ENCODE measurements around the gene NET1. TPM values are rescaled to one million over a fixed set of nuclear protein-coding genes. Genes with fewer than 3 reads are reported as not detected.

NET1 gene
- total and polyA plus RNA-seq, 2 donors (not counting 3 experiments of a cell fraction or from before 2014, with no cell fraction given) = 14.4 to 46.3 TPM

GRCh38 chr10:5500162-5500670, 87.9 kb downstream of the NET1 start:
- H4K20me1 ChIP-seq (replicated peaks; ENCODE audit: control insufficient read depth, extremely low read depth, insufficient read depth, low read length) = no peaks in the 10 kb centered on the region
- DNase-seq (ENCODE audit: low read depth, low spot score) (no peak), FAIRE-seq (no peak)
- intact Hi-C loops (cut with micrococcal nuclease) = no loop called here
- H3K4me1 ChIP-seq (ENCODE audit: control insufficient read depth, extremely low read depth, insufficient read depth, low read length) = no peaks in the 10 kb centered on the region
- TF ChIP-seq CTCF (IDR thresholded peaks at IDR 0.05; ENCODE audit: extremely low read depth in 1 of 2, insufficient read depth in 1 of 2, low read depth in 1 of 2, low read length in 2 of 2) (no peak), FOS (IDR thresholded peaks at IDR 0.05; ENCODE audit: borderline replicate concordance, insufficient read depth, low read length) (no peak), POLR2AphosphoS5 (IDR thresholded peaks at IDR 0.05; ENCODE audit: insufficient read depth, low read depth, low read length) (no peak), GATA2 (IDR thresholded peaks at IDR 0.05; ENCODE audit: insufficient read depth, insufficient read length, low read depth, low read length) (no peak), JUN (IDR thresholded peaks at IDR 0.05; ENCODE audit: borderline replicate concordance, insufficient read depth, insufficient read length, low read depth) (no peak), EZH2 (IDR thresholded peaks at IDR 0.05; ENCODE audit: borderline replicate concordance, low read depth, low read length, severe bottlenecking) (no peak), MYC (IDR thresholded peaks at IDR 0.05; ENCODE audit: low read depth, low read length) (no peak), POLR2A (IDR thresholded peaks at IDR 0.05; ENCODE audit: low read depth, low read length) (no peak), MAX (IDR thresholded peaks at IDR 0.05; ENCODE audit: insufficient read depth, insufficient read length) (no peak)
- no peak overlapping the region for H3K4me3 ChIP-seq (replicated peaks in 1 of 3; ENCODE audit: insufficient read depth in 1 of 3, low read depth in 1 of 3, low read length in 3 of 3)
- POLR2A ChIA-PET = no interaction called here
- BruUV-seq (replicated peaks) = no TSS peak
- no peak overlapping the region for H2AFZ ChIP-seq (ENCODE audit: low read depth, low read length)
- H3K9me3 ChIP-seq (replicated peaks; ENCODE audit: control insufficient read depth, insufficient read depth, low read length) = no peaks in the 10 kb centered on the region
- peaks cover 1 to 2% of the 10 kb centered on the region in 2 experiments for H3K27me3 ChIP-seq (ENCODE audit: control insufficient read depth in 2 of 2, insufficient read depth in 2 of 2, low read length in 2 of 2)
- no peaks in the 10 kb centered on the region for H3K36me3 ChIP-seq (ENCODE audit: control insufficient read depth in 2 of 2, extremely low read depth in 1 of 2, insufficient read depth in 2 of 2, low read length in 2 of 2)
- no peaks in the 10 kb centered on the region for H3K79me2 ChIP-seq (ENCODE audit: control insufficient read depth, insufficient read depth, low read length)
- no peak overlapping the region for H3K4me2 ChIP-seq (ENCODE audit: insufficient read depth, low read length)
- no peaks in the 10 kb centered on the region for H3K9me1 ChIP-seq (replicated peaks; ENCODE audit: control insufficient read depth, extremely low read depth, insufficient read depth, low read length)
- H3K27ac ChIP-seq (ENCODE audit: insufficient read depth, low read depth, low read length) = no peak overlapping the region
- no peak overlapping the region for H3K9ac ChIP-seq (replicated peaks; ENCODE audit: extremely low read depth, insufficient read depth, low read length)
- CTCF ChIA-PET = interaction anchor here (1.0 kb wide), 1 partner anchor 123 kb away, joined by 3 read pairs; no protein-coding TSS in a partner anchor
- dilution Hi-C loops (cut with MboI; ENCODE audit: extremely low pct_ligation_motif_present, low sequenced_read_pairs) = no loop called here
